Right lobe of liver (tissue), 6 donors: ENCODE results near the gene VENTX. TPM values are rescaled to one million over a fixed set of nuclear protein-coding genes. Genes with fewer than 3 reads are reported as not detected.

Experiments
- ATAC-seq, 4 donors: fragments of 200-7000 bp; cut with Tn5 transposase; one replicate each; pipeline ENCODE4 v1.9.1; 2020; ENCODE audit warnings: mild to moderate bottlenecking in 4 of 4, moderate library complexity in 4 of 4
- DNase-seq, 3 donors: peaks; one replicate each; pipeline ENCODE4 v3.0.0-alpha.2; 2020
- H3K27ac ChIP-seq, 3 donors: fragments of 200-600 bp; one replicate each; pipeline ENCODE4 v1.8.0; 2022
- H3K27me3 ChIP-seq, 2 donors: fragments of 200-600 bp; one replicate each; pipeline ENCODE4 v1.8.0; 2022
- H3K36me3 ChIP-seq, 4 donors: fragments of 200-600 bp; sonication (generic) in 1 of 4; one replicate each; pipeline versions ENCODE4 v1.5.1 to v1.8.0; 2017 to 2022; ENCODE audit warnings: control low read depth in 1 of 4
- H3K4me1 ChIP-seq, 4 donors: fragments of 200-600 bp; sonication (generic) in 1 of 4; one replicate each; pipeline versions ENCODE4 v1.5.1 to v1.8.0; 2017 to 2022; ENCODE audit warnings: control low read depth in 1 of 4
- H3K4me3 ChIP-seq, 3 donors: fragments of 200-600 bp; one replicate each; pipeline ENCODE4 v1.8.0; 2022
- H3K9me3 ChIP-seq, 4 donors: fragments of 200-600 bp; sonication (generic) in 1 of 4; one replicate each; pipeline versions ENCODE4 v1.5.1 to v1.8.0; 2017 to 2022; ENCODE audit warnings: control low read depth in 1 of 4
- POLR2A ChIP-seq: fragments of 450-650 bp; IDR thresholded peaks from one replicate; pipeline ENCODE4 v1.6.1; 2017; ENCODE audit warnings: antibody characterized with exemption, mild to moderate bottlenecking
- WGBS: methylation state at CpG from one replicate; pipeline ENCODE4 v1.1.6; 2018; ENCODE audit warnings: low coverage, low lambda C conversion rate; ENCODE audit not compliant: insufficient coverage; ENCODE audit errors: missing lambda C conversion rate; 5-methylcytosine and 5-hydroxymethylcytosine counted together
- intact Hi-C, 2 donors: fragments of 100-400 bp; cut with DNase I; formaldehyde crosslinking; loops; one replicate each; pipeline versions ENCODE4 v1.11.2 to v1.14.1; 2022
- total RNA-seq, 6 experiments: library from RNA; depleted of rRNA in 2 of 6; stranded (reverse); fragments of >200 nt in 2 of 6; fragmentation: NEBNext Ultra II Directional in 3 of 6; extraction: Animal tissue kit (Norgen Biotek cat#: 25700) in 3 of 6; gene quantifications; one replicate each; pipeline versions ENCODE4 v1.1.0 to v1.2.4, GENCODE V29; 2016 to 2023
- TF ChIP-seq, protein P1 (sequence below), 4 donors: fragments of 200-600 bp in 3 of 4; fragments of 450-650 bp in 1 of 4; IDR thresholded peaks; one replicate each; pipeline versions ENCODE4 v1.5.1 to v1.8.0; 2016 to 2022; ENCODE audit warnings: antibody characterized with exemption in 4 of 4, mild to moderate bottlenecking in 2 of 4
- donor health status: DM: no; HTN: yes; CAD: no.
- donor health status: DM: no; HTN: no; CAD: no.
- donor health status: DM: no; HTN: no; CAD: no.
- donor health status: DM: no; HTN: yes; CAD: no.
- donor health status: DM: no; HTN: yes; CAD: no.

The VENTX gene
- total RNA-seq, 6 experiments from 2014 or later = 0.09 to 0.38 (median 0.19) TPM

GRCh38 chr10:133273534-133274143 is 36.0 kb downstream of the VENTX start:
- Histone ChIP-seq H3K27me3 (no peaks in the 10 kb centered on the region), H3K9me3 (no peaks in the 10 kb centered on the region), H3K4me1 (peaks cover 0 to 15% (median 8%) of the 10 kb centered on the region in 4 donors), H3K27ac (no peak overlapping the region), H3K4me3 (no peak overlapping the region), H3K36me3 (peaks cover 0 to 3% (median 0%) of the 10 kb centered on the region in 4 donors)
- no peak for DNase-seq
- ATAC-seq = no peak
- TF ChIP-seq, protein P1, sequence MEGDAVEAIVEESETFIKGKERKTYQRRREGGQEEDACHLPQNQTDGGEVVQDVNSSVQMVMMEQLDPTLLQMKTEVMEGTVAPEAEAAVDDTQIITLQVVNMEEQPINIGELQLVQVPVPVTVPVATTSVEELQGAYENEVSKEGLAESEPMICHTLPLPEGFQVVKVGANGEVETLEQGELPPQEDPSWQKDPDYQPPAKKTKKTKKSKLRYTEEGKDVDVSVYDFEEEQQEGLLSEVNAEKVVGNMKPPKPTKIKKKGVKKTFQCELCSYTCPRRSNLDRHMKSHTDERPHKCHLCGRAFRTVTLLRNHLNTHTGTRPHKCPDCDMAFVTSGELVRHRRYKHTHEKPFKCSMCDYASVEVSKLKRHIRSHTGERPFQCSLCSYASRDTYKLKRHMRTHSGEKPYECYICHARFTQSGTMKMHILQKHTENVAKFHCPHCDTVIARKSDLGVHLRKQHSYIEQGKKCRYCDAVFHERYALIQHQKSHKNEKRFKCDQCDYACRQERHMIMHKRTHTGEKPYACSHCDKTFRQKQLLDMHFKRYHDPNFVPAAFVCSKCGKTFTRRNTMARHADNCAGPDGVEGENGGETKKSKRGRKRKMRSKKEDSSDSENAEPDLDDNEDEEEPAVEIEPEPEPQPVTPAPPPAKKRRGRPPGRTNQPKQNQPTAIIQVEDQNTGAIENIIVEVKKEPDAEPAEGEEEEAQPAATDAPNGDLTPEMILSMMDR (IDR thresholded peaks at IDR 0.05) = no peak
- TF ChIP-seq POLR2A = no peak
- intact Hi-C loops = no loop called here
- WGBS = no CpG with 5 or more reads among the region's 28 CpGs

GRCh38 chr10:133274751-133275683 is 37.4 kb downstream of the VENTX start:
- peak overlapping the region; percentile 31 to 59 (median 51) for H3K27ac ChIP-seq
- peaks cover 0 to 10% (median 0%) of the 10 kb centered on the region in 4 donors for H3K36me3 ChIP-seq
- ATAC-seq (no peak), DNase-seq (peak in 2 of 3 donors; percentile 52 to 56)
- H3K27me3 ChIP-seq = no peaks in the 10 kb centered on the region
- no peaks in the 10 kb centered on the region for H3K9me3 ChIP-seq
- peaks cover 0 to 23% (median 8%) of the 10 kb centered on the region in 4 donors for H3K4me1 ChIP-seq
- TF ChIP-seq, protein P1 (IDR thresholded peaks at IDR 0.05) = no peak
- no peak for TF ChIP-seq POLR2A
- WGBS = 19% methylated on average over 3 of the region's 26 CpGs
- peak overlapping the region in 2 of 3 donors; percentile 12 to 29 for H3K4me3 ChIP-seq
- intact Hi-C loops = no loop called here

DNA sequence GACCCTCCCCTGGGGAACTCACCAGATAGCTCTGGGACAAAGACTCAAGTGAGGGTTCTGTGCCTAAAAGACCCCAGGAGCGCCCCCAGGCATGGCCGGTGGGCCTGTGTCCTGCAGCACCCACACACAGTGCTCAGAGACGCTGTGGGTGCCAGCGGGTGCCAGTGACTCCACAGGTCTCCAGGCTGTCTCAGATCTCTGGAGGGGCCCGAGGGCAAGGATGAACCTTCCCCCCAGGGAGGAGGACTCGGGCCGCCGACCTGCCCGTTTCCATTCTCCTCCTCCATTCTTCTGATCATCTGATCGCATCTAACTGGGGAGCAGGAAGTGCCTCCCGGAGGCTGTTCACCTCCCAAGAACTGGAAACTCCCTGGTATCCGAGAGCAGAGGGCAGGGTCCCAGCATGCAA is 38.0 kb downstream of the VENTX start:
- H3K4me1 ChIP-seq = peaks cover 0 to 23% (median 8%) of the 10 kb centered on the region in 4 donors
- H3K36me3 ChIP-seq = peaks cover 0 to 11% (median 0%) of the 10 kb centered on the region in 4 donors
- TF ChIP-seq, protein P1 (IDR thresholded peaks at IDR 0.05) = no peak
- no peak for TF ChIP-seq POLR2A
- H3K27ac ChIP-seq = peak overlapping the region; percentile 31 to 59 (median 51)
- DNase-seq (peak in 1 of 3 donors; percentile 24), ATAC-seq (no peak)
- H3K27me3 ChIP-seq = no peaks in the 10 kb centered on the region
- no CpG with 5 or more reads among the region's 12 CpGs for WGBS
- intact Hi-C loops = no loop called here
- peak overlapping the region in 2 of 3 donors; percentile 12 to 29 for H3K4me3 ChIP-seq
- H3K9me3 ChIP-seq = no peaks in the 10 kb centered on the region

- TF ChIP-seq, protein P1 (IDR thresholded peaks at IDR 0.05) = no peak
- no peak for TF ChIP-seq POLR2A
- peak overlapping the region in 2 of 3 donors; percentile 12 to 29 for H3K4me3 ChIP-seq
- peaks cover 0 to 23% (median 8%) of the 10 kb centered on the region in 4 donors for H3K4me1 ChIP-seq
- H3K36me3 ChIP-seq = peaks cover 0 to 8% (median 0%) of the 10 kb centered on the region in 4 donors
- 82% methylated on average over 2 of the region's 6 CpGs for WGBS
- no peaks in the 10 kb centered on the region for H3K9me3 ChIP-seq
- no peak for DNase-seq
- no peak for ATAC-seq
- H3K27ac ChIP-seq = peak overlapping the region in 2 of 3 donors; percentile 13 to 55
- intact Hi-C loops = no loop called here
- H3K27me3 ChIP-seq = no peaks in the 10 kb centered on the region
Measured at GRCh38 chr10:133276100-133276434, 38.4 kb downstream of the VENTX start.
